ENCODE results near the gene GLDN.

DNA sequence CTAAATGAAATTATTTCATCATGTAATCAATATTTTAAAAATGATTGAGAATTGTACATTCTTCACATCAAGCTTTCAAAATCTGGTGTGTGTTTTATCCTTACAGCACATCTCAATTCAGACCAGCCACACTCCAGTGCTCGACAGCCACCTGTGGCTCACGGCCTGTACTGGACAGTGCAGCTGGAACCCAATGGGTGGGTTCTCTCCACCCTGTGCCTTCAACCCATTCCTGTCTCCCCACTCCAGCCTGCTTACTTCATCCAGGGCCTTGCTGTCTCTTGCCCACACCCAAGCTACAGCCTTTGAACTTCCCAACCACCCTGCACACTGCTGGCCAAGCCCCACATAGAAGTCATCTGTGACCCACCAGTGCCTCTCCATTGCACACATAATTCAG is 20.6 kb upstream of the GLDN start:
- TF ChIP-seq POLR2A (IDR thresholded peaks at IDR 0.05) (no peak), POLR2AphosphoS5 (IDR thresholded peaks at IDR 0.05) (no peak)
